OCI-LY7 (cell line): Measurements from ENCODE around the gene G0S2.

ENCODE experiments used
- EZH2phosphoT487 ChIP-seq: fragments of 200-600 bp; sonication (generic); IDR thresholded peaks from 2 replicates; pipeline ENCODE4 v1.6.1; 2018; ENCODE audit warnings: low read depth, borderline replicate concordance, mild to moderate bottlenecking, mixed run types, antibody characterized with exemption, low read length, moderate library complexity, mixed read lengths
- TF ChIP-seq, protein P1 (sequence below): fragments of 200-600 bp; sonication (generic); conservative IDR thresholded peaks from 2 replicates; pipeline ENCODE4 v1.5.1; 2014; ENCODE audit warnings: mild to moderate bottlenecking, antibody characterized with exemption, low read length, moderate library complexity, mixed read lengths

DNA sequence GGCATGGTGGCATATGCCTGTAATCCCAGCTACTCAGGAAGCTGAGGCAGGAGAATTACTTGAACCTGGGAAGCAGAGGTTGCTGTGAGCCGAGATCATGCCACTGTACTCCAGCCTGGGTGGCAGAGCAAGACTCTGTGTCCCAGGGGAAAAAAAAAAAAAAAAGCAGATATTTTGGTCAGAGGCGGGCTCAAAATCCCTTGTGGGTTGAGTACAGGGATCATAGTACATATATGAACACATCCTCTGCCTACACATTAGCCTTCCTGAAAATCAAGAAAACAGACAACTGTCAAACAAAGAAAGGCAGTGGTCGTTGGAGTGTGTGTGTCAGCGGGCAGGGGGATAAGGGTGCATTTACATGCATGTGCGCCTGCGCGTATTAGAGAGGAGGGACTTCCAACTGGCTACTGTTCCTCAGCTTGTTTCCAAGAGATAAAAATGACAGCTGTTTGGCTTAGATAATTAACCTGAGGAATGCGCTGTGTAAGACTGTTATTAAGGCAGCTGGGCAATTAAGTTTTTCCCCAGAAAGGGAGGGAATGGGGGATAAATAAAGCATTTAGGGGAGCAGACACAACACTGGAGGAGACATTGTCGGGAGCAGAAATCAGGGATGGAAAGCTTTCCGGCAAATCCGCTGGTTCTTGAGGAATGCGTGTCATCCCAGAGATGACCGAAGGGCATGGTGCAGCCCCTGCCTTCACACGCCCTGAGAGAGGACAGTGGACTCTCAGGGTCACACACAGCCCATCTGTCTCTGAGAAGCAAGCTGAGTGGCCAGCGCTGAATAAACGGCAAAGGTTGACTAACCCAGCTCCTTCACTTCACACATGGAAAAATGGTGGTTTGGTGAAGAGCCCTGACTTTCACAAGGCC is 29.4 kb upstream of the G0S2 start:
- TF ChIP-seq, protein P1, sequence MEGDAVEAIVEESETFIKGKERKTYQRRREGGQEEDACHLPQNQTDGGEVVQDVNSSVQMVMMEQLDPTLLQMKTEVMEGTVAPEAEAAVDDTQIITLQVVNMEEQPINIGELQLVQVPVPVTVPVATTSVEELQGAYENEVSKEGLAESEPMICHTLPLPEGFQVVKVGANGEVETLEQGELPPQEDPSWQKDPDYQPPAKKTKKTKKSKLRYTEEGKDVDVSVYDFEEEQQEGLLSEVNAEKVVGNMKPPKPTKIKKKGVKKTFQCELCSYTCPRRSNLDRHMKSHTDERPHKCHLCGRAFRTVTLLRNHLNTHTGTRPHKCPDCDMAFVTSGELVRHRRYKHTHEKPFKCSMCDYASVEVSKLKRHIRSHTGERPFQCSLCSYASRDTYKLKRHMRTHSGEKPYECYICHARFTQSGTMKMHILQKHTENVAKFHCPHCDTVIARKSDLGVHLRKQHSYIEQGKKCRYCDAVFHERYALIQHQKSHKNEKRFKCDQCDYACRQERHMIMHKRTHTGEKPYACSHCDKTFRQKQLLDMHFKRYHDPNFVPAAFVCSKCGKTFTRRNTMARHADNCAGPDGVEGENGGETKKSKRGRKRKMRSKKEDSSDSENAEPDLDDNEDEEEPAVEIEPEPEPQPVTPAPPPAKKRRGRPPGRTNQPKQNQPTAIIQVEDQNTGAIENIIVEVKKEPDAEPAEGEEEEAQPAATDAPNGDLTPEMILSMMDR, result no peak
- no peak for TF ChIP-seq EZH2phosphoT487
